Measurements from ENCODE around the gene TRMT13.

The TRMT13 gene

DNA sequence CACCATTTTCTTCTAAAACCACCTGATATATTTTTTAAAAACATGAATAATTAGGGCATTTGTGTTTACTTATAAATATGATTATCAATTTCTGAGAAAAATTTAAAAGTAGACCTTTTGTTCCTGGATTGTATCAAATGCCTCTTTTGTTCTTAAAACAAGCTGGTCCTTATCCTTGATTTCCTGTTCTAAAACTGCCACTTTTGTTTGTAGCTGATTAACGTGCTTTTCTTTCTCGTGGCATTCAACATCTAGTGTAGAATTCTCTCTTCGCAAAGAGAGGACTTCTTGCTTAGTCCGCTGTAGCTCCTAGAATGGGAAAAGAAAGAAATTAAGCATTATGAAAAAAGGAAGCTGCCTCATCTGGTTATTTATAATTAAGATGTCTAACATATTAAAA, 25.3 kb upstream of the TRMT13 start:
- H3K4me2 ChIP-seq (ENCODE audit: low read depth, low read length, poor library complexity, severe bottlenecking), result no peak overlapping the region
- no peaks in the 10 kb centered on the region for H3K9me3 ChIP-seq (ENCODE audit: insufficient read depth, low read length)
- 0 out of 2 replicates have a peak, but pooled peaks cover 3% of the 10 kb centered on the region for H4K20me1 ChIP-seq (ENCODE audit: low read depth, low read length)
- H3F3A ChIP-seq (ENCODE audit: insufficient read depth), result peaks cover 3% of the 10 kb centered on the region; the same call in 1 of the 2 replicates
- H3K36me3 ChIP-seq (ENCODE audit: low read length), result peaks cover 66% of the 10 kb centered on the region
- no peak overlapping the region for H2AFZ ChIP-seq (ENCODE audit: low read depth, low read length, severe bottlenecking)
- H3K27ac ChIP-seq (ENCODE audit: low read depth, low read length), result no peak overlapping the region
- no peak overlapping the region for H3K9ac ChIP-seq (ENCODE audit: low read length)
- TF ChIP-seq, protein P1, sequence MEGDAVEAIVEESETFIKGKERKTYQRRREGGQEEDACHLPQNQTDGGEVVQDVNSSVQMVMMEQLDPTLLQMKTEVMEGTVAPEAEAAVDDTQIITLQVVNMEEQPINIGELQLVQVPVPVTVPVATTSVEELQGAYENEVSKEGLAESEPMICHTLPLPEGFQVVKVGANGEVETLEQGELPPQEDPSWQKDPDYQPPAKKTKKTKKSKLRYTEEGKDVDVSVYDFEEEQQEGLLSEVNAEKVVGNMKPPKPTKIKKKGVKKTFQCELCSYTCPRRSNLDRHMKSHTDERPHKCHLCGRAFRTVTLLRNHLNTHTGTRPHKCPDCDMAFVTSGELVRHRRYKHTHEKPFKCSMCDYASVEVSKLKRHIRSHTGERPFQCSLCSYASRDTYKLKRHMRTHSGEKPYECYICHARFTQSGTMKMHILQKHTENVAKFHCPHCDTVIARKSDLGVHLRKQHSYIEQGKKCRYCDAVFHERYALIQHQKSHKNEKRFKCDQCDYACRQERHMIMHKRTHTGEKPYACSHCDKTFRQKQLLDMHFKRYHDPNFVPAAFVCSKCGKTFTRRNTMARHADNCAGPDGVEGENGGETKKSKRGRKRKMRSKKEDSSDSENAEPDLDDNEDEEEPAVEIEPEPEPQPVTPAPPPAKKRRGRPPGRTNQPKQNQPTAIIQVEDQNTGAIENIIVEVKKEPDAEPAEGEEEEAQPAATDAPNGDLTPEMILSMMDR (IDR thresholded peaks at IDR 0.05; ENCODE audit: insufficient read depth, low read length, poor library complexity, severe bottlenecking), result no peak
- no peak for TF ChIP-seq EZH2phosphoT487 (conservative IDR thresholded peaks at IDR 0.05; ENCODE audit: low read length)
- no peak overlapping the region for H3K4me3 ChIP-seq (ENCODE audit: insufficient read depth, low read length, poor library complexity, severe bottlenecking)
- H3K79me2 ChIP-seq (ENCODE audit: insufficient read depth, low read length), result 0 out of 2 replicates have a peak, but pooled peaks cover 3% of the 10 kb centered on the region
- H3K27me3 ChIP-seq (ENCODE audit: low read length), result no peaks in the 10 kb centered on the region
- no peaks in the 10 kb centered on the region for H3K9me2 ChIP-seq (replicated peaks; ENCODE audit: insufficient read depth, low read length)

DNA sequence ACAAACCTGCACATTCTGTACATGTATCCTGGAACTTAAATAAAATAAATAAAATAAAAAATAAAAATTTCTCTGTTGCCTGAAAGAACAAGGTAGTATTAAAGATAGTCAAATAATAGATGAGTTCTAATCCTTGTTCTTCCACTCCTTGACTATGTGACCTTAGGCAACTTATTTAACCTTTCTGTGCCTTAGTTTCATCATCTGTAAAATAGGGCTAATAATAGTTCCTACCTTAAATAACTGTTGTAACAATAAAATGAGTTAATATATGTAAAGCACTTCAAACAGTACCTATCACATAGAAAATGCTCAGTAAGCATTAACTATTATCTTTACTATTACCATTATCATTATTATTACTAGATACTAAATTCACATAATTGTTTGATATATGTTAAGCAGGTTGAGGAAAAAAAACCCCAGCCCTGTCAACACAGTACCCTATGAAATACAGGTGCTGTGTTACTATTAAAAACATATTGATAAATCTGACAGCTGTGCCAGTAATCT, 23.4 kb upstream of the TRMT13 start:
- 0 out of 2 replicates have a peak, but pooled peaks cover 6% of the 10 kb centered on the region for H3K79me2 ChIP-seq (ENCODE audit: insufficient read depth, low read length)
- H3K27ac ChIP-seq (ENCODE audit: low read depth, low read length), result no peak overlapping the region
- H3K4me3 ChIP-seq (ENCODE audit: insufficient read depth, low read length, poor library complexity, severe bottlenecking), result no peak overlapping the region
- H2AFZ ChIP-seq (ENCODE audit: low read depth, low read length, severe bottlenecking), result no peak overlapping the region
- H3K4me2 ChIP-seq (ENCODE audit: low read depth, low read length, poor library complexity, severe bottlenecking), result no peak overlapping the region
- TF ChIP-seq EZH2phosphoT487 (conservative IDR thresholded peaks at IDR 0.05; ENCODE audit: low read length), result no peak
- TF ChIP-seq, protein P1 (IDR thresholded peaks at IDR 0.05; ENCODE audit: insufficient read depth, low read length, poor library complexity, severe bottlenecking), result no peak
- H3K9ac ChIP-seq (ENCODE audit: low read length), result no peak overlapping the region
- H3K27me3 ChIP-seq (ENCODE audit: low read length), result no peaks in the 10 kb centered on the region
- H3K36me3 ChIP-seq (ENCODE audit: low read length), result peaks cover 54% of the 10 kb centered on the region
- H4K20me1 ChIP-seq (ENCODE audit: low read depth, low read length), result 0 out of 2 replicates have a peak, but pooled peaks cover 3% of the 10 kb centered on the region
- H3K9me3 ChIP-seq (ENCODE audit: insufficient read depth, low read length), result no peaks in the 10 kb centered on the region
- peaks cover 3% of the 10 kb centered on the region; the same call in 1 of the 2 replicates for H3F3A ChIP-seq (ENCODE audit: insufficient read depth)
- H3K9me2 ChIP-seq (replicated peaks; ENCODE audit: insufficient read depth, low read length), result no peaks in the 10 kb centered on the region

DNA sequence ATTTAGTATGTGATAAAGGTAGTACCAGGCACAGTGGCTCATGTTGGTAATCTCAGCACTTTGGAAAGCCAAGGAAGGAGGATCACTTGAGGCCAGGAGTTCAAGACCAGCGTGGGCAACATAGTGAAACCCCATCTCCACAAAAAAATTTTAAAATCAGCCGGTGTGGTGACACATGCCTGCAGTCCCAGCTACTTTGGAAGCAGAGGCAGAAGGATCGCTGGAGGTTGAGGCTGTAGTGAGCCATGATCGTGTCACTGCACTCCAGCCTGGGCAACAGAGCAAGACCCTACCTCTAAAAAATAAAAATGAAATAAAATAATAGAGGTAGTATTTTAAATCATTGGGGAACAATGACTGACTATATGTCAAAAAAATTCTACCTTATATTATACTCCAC, 17.4 kb upstream of the TRMT13 start:
- Histone ChIP-seq H3K27me3 (ENCODE audit: low read length) (no peaks in the 10 kb centered on the region), H3K36me3 (ENCODE audit: low read length) (peaks cover 32% of the 10 kb centered on the region), H3K27ac (ENCODE audit: low read depth, low read length) (no peak overlapping the region), H3F3A (ENCODE audit: insufficient read depth) (peaks cover 9% of the 10 kb centered on the region; the same call in 1 of the 2 replicates), H3K9ac (ENCODE audit: low read length) (no peak overlapping the region), H3K79me2 (ENCODE audit: insufficient read depth, low read length) (0 out of 2 replicates have a peak, but pooled peaks cover 6% of the 10 kb centered on the region), H3K4me2 (ENCODE audit: low read depth, low read length, poor library complexity, severe bottlenecking) (no peak overlapping the region), H4K20me1 (ENCODE audit: low read depth, low read length) (0 out of 2 replicates have a peak, but pooled peaks cover 3% of the 10 kb centered on the region), H2AFZ (ENCODE audit: low read depth, low read length, severe bottlenecking) (no peak overlapping the region), H3K4me3 (ENCODE audit: insufficient read depth, low read length, poor library complexity, severe bottlenecking) (no peak overlapping the region), H3K9me2 (replicated peaks; ENCODE audit: insufficient read depth, low read length) (no peaks in the 10 kb centered on the region), H3K9me3 (ENCODE audit: insufficient read depth, low read length) (no peaks in the 10 kb centered on the region)
- no peak for TF ChIP-seq EZH2phosphoT487 (conservative IDR thresholded peaks at IDR 0.05; ENCODE audit: low read length)
- TF ChIP-seq, protein P1 (IDR thresholded peaks at IDR 0.05; ENCODE audit: insufficient read depth, low read length, poor library complexity, severe bottlenecking), result no peak
